Measurements from ENCODE around the gene CAPNS2. TPM values are rescaled to one million over a fixed set of nuclear protein-coding genes. Genes with fewer than 3 reads are reported as not detected.
"Not testable (repeated sequence)": the region's sequence is repeated elsewhere in the genome, so short reads cannot be mapped to it uniquely, and the experiment has no call there.

The CAPNS2 gene
- total RNA-seq, 1 donor from 2014 or later, result not detected

- DNase-seq (ENCODE audit: low spot score, unreplicated experiment), result no peak
- Mint-ChIP-seq H3K27me3 (no peaks in the 10 kb centered on the region), H3K9me3 (ENCODE audit: low read depth) (peaks cover 2% of the 10 kb centered on the region), H3K36me3 (ENCODE audit: insufficient read depth) (no peaks in the 10 kb centered on the region), H3K4me3 (ENCODE audit: low read depth) (no peak overlapping the region), H3K4me1 (ENCODE audit: low read depth) (peaks cover 2% of the 10 kb centered on the region), H3K27ac (no peak overlapping the region)
- TF ChIP-seq, protein P1, sequence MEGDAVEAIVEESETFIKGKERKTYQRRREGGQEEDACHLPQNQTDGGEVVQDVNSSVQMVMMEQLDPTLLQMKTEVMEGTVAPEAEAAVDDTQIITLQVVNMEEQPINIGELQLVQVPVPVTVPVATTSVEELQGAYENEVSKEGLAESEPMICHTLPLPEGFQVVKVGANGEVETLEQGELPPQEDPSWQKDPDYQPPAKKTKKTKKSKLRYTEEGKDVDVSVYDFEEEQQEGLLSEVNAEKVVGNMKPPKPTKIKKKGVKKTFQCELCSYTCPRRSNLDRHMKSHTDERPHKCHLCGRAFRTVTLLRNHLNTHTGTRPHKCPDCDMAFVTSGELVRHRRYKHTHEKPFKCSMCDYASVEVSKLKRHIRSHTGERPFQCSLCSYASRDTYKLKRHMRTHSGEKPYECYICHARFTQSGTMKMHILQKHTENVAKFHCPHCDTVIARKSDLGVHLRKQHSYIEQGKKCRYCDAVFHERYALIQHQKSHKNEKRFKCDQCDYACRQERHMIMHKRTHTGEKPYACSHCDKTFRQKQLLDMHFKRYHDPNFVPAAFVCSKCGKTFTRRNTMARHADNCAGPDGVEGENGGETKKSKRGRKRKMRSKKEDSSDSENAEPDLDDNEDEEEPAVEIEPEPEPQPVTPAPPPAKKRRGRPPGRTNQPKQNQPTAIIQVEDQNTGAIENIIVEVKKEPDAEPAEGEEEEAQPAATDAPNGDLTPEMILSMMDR (IDR thresholded peaks at IDR 0.05; ENCODE audit: unreplicated experiment), result no peak
Measured at GRCh38 chr16:55597928-55598327, 31.4 kb downstream of the CAPNS2 start.

- Mint-ChIP-seq H3K4me1 (ENCODE audit: low read depth) (no peaks in the 10 kb centered on the region), H3K4me3 (ENCODE audit: low read depth) (no peak overlapping the region), H3K9me3 (ENCODE audit: low read depth) (peaks cover 15% of the 10 kb centered on the region), H3K27ac (no peak overlapping the region), H3K36me3 (ENCODE audit: insufficient read depth) (no peaks in the 10 kb centered on the region), H3K27me3 (no peaks in the 10 kb centered on the region)
- TF ChIP-seq, protein P1 (IDR thresholded peaks at IDR 0.05; ENCODE audit: unreplicated experiment), result no peak
- no peak for DNase-seq (ENCODE audit: low spot score, unreplicated experiment)
Measured at GRCh38 chr16:55605754-55606336, 39.4 kb downstream of the CAPNS2 start.

DNA sequence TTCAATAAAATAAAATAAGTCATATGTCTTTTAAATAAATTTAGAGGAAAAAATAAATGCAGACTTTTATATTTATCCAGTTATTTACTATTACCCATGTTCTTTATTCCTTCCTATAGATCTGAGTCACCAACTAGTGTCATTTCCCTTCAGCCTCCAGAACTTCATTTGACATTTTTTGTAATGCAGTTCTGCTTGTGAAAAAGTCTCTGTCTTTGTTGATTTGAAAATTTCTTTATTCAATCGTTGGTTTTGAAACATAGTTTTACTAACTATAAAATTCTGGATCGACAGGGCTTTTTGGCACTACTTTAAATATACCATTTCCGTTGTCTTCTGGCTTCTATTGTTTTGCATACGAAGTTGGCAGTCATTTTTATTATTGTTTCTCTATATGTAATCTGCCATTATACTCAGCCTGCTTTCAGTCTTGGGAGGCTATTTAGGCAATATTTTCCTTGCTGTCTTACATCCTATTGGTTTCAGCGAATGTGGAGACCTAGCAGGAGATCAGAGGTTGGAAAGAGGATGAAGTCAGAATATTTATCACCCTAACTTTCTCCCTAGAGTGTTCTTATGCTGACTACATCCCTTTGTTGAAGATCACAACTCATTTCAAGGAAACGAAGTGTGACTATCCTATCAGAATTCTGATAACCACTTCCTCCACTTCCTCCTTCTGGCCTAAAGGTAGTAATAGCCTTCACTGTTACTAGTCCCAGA lies 47.3 kb downstream of the CAPNS2 start:
- no peaks in the 10 kb centered on the region for H3K36me3 Mint-ChIP-seq (ENCODE audit: insufficient read depth)
- H3K4me1 Mint-ChIP-seq (ENCODE audit: low read depth), result peaks cover 4% of the 10 kb centered on the region
- peaks cover 19% of the 10 kb centered on the region for H3K9me3 Mint-ChIP-seq (ENCODE audit: low read depth)
- no peaks in the 10 kb centered on the region for H3K27me3 Mint-ChIP-seq
- H3K4me3 Mint-ChIP-seq (ENCODE audit: low read depth), result no peak overlapping the region
- H3K27ac Mint-ChIP-seq, result no peak overlapping the region
- TF ChIP-seq, protein P1 (IDR thresholded peaks at IDR 0.05; ENCODE audit: unreplicated experiment), result no peak
- no peak for DNase-seq (ENCODE audit: low spot score, unreplicated experiment)

GRCh38 chr16:55615071-55615470 lies 48.6 kb downstream of the CAPNS2 start:
- no peaks in the 10 kb centered on the region for H3K36me3 Mint-ChIP-seq (ENCODE audit: insufficient read depth)
- TF ChIP-seq, protein P1 (IDR thresholded peaks at IDR 0.05; ENCODE audit: unreplicated experiment), result no peak
- peaks cover 4% of the 10 kb centered on the region for H3K4me1 Mint-ChIP-seq (ENCODE audit: low read depth)
- no peaks in the 10 kb centered on the region for H3K27me3 Mint-ChIP-seq
- peaks cover 18% of the 10 kb centered on the region for H3K9me3 Mint-ChIP-seq (ENCODE audit: low read depth)
- no peak overlapping the region for H3K4me3 Mint-ChIP-seq (ENCODE audit: low read depth)
- H3K27ac Mint-ChIP-seq, result no peak overlapping the region
- no peak for DNase-seq (ENCODE audit: low spot score, unreplicated experiment)

DNA sequence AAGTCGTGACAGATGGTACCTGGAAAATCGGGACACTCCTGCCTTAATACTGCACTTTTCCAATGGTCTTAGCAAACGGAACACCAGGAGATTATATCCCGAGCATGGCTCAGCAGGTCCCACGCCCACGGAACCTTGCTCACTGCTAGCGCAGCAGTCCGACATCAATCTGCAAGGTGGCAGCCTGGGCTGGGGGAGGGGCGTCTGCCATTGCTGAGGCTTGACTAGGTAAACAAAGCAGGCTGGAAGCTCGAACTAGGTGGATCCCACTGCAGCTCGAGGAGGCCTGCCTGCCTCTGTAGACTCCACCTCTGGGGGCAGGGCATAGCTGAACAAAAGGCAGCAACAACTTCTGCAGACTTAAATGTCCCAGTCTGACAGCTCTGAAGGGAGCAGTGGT lies 49.2 kb downstream of the CAPNS2 start:
- not testable (repeated sequence) for H3K4me3 Mint-ChIP-seq (ENCODE audit: low read depth); H3K36me3 Mint-ChIP-seq (ENCODE audit: insufficient read depth); H3K27ac Mint-ChIP-seq; H3K27me3 Mint-ChIP-seq; H3K4me1 Mint-ChIP-seq (ENCODE audit: low read depth); DNase-seq (ENCODE audit: low spot score, unreplicated experiment)
- H3K9me3 Mint-ChIP-seq (ENCODE audit: low read depth), result peaks cover 18% of the 10 kb centered on the region

Other genes with a start within 250 kb of the CAPNS2 start
- gene IRX6, start 242.5 kb upstream of the CAPNS2 start, total RNA-seq, result not detected in 2 replicates
- gene MMP2, start 87.5 kb upstream of the CAPNS2 start, total RNA-seq, result 5.9 and 8.4 TPM in 2 replicates
- gene LPCAT2, start 57.6 kb upstream of the CAPNS2 start, total RNA-seq, result 3.2 and 5.1 TPM in 2 replicates
- not detected in 2 replicates for gene SLC6A2, start 89.3 kb downstream of the CAPNS2 start, total RNA-seq